ENCODE results near the gene MAP2K5. TPM values are rescaled to one million over a fixed set of nuclear protein-coding genes. Genes with fewer than 3 reads are reported as not detected.

Gene MAP2K5
- total RNA-seq, 6 experiments from 2014 or later = 5.0 to 11.6 (median 8.8) TPM

DNA sequence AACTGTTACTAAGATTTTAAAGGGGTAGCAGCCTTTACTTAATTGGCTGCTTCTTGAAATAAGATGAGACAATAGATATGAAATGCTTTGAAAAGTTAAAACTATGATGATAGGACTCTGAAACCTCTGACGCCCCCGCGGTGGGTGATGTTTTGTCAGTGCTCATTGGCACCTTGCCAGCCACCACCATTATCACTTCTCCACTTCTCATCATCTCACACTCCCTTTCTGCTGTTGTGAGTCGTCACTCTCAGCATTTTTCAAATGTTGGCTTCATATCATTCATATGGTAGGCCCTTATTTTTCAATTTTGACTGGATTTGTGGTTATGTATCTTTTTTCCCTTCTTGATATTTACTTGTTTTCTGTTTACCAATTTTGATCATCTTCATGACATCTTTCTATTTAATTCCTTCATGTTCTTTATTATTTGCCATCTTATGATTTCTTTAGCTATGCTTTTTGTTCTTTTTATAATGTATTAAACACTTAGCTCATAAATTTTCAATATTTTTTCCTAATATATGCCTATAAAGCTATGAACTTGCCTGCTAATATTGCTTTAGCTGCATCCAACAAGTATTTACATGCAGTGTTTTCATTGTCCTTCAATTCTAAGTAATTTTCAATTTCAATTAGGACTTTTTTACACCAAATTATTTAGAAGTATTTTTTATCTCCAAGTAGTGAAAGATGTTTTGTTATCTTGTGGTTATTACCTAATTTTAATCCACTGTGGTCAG, 252.5 kb downstream of the MAP2K5 start:
- Histone ChIP-seq H3K27ac (no peak overlapping the region), H3K9me3 (peaks cover 0 to 6% (median 0%) of the 10 kb centered on the region in 4 donors), H3K4me3 (no peak overlapping the region), H3K27me3 (no peaks in the 10 kb centered on the region), H3K36me3 (no peaks in the 10 kb centered on the region), H3K4me1 (no peaks in the 10 kb centered on the region)
- intact Hi-C loops (cut with DNase I) = no loop called here
- ATAC-seq (no peak), DNase-seq (no peak)
- WGBS (ENCODE audit: insufficient coverage, low coverage, low lambda C conversion rate, missing lambda C conversion rate) = 69% methylated on average over 4 of the region's 4 CpGs
- TF ChIP-seq POLR2A (IDR thresholded peaks at IDR 0.05) = no peak
- TF ChIP-seq, protein P1, sequence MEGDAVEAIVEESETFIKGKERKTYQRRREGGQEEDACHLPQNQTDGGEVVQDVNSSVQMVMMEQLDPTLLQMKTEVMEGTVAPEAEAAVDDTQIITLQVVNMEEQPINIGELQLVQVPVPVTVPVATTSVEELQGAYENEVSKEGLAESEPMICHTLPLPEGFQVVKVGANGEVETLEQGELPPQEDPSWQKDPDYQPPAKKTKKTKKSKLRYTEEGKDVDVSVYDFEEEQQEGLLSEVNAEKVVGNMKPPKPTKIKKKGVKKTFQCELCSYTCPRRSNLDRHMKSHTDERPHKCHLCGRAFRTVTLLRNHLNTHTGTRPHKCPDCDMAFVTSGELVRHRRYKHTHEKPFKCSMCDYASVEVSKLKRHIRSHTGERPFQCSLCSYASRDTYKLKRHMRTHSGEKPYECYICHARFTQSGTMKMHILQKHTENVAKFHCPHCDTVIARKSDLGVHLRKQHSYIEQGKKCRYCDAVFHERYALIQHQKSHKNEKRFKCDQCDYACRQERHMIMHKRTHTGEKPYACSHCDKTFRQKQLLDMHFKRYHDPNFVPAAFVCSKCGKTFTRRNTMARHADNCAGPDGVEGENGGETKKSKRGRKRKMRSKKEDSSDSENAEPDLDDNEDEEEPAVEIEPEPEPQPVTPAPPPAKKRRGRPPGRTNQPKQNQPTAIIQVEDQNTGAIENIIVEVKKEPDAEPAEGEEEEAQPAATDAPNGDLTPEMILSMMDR (IDR thresholded peaks at IDR 0.05) = no peak

DNA sequence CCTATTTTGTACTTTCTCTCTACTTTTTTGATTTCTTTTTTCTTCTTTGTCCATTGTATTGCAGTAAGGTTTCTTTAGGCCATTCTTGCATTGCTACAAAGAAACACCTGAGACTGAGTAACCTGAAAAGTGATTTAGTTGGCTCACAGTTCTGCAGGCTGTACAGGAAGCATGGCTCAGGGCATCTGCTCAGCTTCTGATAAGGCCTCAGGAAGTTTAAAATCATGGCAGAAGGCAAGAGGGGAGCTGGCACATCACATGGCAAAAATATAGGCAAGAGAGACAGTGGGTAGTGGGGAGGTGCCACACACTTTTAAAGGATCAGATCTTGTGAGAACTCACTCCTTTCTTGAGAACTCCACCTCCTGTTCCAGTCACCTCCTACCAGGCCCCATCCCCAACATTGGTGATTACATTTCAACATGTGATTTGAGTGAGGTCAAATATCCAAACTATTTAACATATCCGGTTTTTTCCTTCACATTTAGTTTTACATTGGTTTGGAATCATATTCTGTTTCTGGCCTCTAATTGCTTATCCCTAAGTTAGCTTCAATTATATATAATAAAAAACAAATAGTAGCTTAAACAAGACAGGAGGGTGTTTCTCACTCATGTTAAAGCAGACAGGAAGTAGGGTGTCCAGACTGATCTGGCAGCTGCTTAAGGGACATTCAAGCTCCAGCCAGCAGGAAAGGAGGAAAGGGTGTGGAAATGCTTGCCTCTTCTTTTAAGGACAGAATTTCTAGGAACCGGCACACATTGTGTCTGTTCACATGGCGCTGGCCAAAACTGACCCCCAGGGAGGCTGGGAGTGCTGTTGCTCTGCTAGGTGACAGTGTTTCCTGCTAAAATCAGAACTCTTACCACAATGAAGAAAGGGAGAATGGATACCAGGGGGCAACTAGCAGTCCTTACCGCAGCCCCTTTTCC, 254.0 kb downstream of the MAP2K5 start:
- H3K4me3 ChIP-seq = no peak overlapping the region
- TF ChIP-seq, protein P1 (IDR thresholded peaks at IDR 0.05) = no peak
- no peak for TF ChIP-seq POLR2A (IDR thresholded peaks at IDR 0.05)
- intact Hi-C loops (cut with DNase I) = no loop called here
- H3K27me3 ChIP-seq = no peaks in the 10 kb centered on the region
- H3K9me3 ChIP-seq = peaks cover 0 to 6% (median 0%) of the 10 kb centered on the region in 4 donors
- H3K27ac ChIP-seq = no peak overlapping the region
- no peaks in the 10 kb centered on the region for H3K36me3 ChIP-seq
- H3K4me1 ChIP-seq = no peaks in the 10 kb centered on the region
- WGBS (ENCODE audit: insufficient coverage, low coverage, low lambda C conversion rate, missing lambda C conversion rate) = 70% methylated on average over 4 of the region's 4 CpGs
- DNase-seq = no peak
- peak in 3 of 4 donors; percentile 11 to 33 (median 24) for ATAC-seq

DNA sequence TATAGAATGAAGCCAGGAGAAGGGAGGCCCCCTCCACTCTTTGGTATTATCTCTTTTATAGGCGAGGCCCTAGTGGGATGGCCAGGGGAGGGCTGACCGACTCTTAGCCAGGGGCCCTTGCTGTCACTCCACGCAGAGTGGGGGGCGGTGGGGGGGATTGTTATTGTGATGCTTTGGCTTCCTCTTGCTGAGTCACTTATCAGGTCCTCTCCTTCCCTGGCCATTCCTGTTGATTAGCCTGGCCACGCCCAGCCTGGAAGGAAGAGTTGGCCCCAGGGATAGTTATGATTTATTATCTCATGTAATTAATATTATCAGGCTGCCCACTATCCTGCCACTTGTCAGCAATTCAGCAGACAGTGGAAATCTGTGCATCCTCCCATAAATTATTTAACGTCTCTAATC, 257.3 kb downstream of the MAP2K5 start:
- Histone ChIP-seq H3K9me3 (peaks cover 0 to 6% (median 0%) of the 10 kb centered on the region in 4 donors), H3K36me3 (no peaks in the 10 kb centered on the region), H3K27me3 (no peaks in the 10 kb centered on the region), H3K4me1 (no peaks in the 10 kb centered on the region), H3K27ac (no peak overlapping the region), H3K4me3 (no peak overlapping the region)
- ATAC-seq = peak in 2 of 4 donors; percentile 17 to 26
- TF ChIP-seq, protein P1 (IDR thresholded peaks at IDR 0.05) = no peak
- no peak for TF ChIP-seq POLR2A (IDR thresholded peaks at IDR 0.05)
- intact Hi-C loops (cut with DNase I) = no loop called here
- no peak for DNase-seq
- 71% methylated on average over 2 of the region's 6 CpGs for WGBS (ENCODE audit: insufficient coverage, low coverage, low lambda C conversion rate, missing lambda C conversion rate)

DNA sequence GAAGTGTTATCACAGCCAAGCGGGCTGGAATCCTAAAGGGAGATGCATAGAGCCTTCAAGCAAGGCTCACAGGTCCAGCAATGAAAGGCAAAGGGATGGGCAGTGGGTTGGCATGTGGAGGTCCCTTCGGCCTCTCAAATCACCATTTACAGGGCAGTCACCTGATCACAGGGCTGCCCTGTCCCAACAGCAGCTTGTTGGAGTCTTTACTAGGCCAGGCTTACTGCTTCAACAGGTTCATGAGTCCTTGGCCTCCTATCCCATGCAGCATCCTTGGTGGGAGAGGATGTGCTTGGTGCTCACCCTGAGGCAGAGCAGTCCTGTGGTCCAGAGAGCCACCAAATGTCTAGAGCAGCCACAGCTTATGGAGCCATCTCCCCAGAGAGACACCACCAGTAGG, 258.6 kb downstream of the MAP2K5 start:
- ATAC-seq (no peak), DNase-seq (no peak)
- H3K4me3 ChIP-seq = no peak overlapping the region
- no peaks in the 10 kb centered on the region for H3K36me3 ChIP-seq
- intact Hi-C loops (cut with DNase I) = no loop called here
- no peak for TF ChIP-seq POLR2A (IDR thresholded peaks at IDR 0.05)
- TF ChIP-seq, protein P1 (IDR thresholded peaks at IDR 0.05) = no peak
- no peak overlapping the region for H3K27ac ChIP-seq
- no CpG with 5 or more reads among the region's 2 CpGs for WGBS (ENCODE audit: insufficient coverage, low coverage, low lambda C conversion rate, missing lambda C conversion rate)
- no peaks in the 10 kb centered on the region for H3K27me3 ChIP-seq
- H3K4me1 ChIP-seq = no peaks in the 10 kb centered on the region
- H3K9me3 ChIP-seq = no peaks in the 10 kb centered on the region

Data from right lobe of liver (tissue), 6 donors.